GM12878 (cell line): Measurements from ENCODE around the gene TMA16. TPM values are rescaled to one million over a fixed set of nuclear protein-coding genes. Genes with fewer than 3 reads are reported as not detected.

Source experiments
- ATAC-seq: fragments of 200-7000 bp; cut with Tn5 transposase; 3 replicates; pipeline ENCODE4 v1.9.1; 2020; ENCODE audit warnings: mild to moderate bottlenecking, moderate library complexity
- BruUV-seq: library from RNA; stranded (reverse); fragments of 400-500 nt; replicated peaks from 2 replicates; lab custom pipeline; 2021; lab: Mats Ljungman, UMichigan
- CTCF ChIA-PET: fragments of 300-600 bp; sonication (Branson Sonifier 250); formaldehyde crosslinking; extraction: SDS; loops from one replicate; lab custom pipeline; 2021; ENCODE audit warnings: inconsistent platforms; lab: Yijun Ruan, JAX
- POLR2A ChIA-PET: fragments of 350-600 bp; formaldehyde crosslinking; extraction: SDS; loops from one replicate; lab custom pipeline; 2021; ENCODE audit warnings: inconsistent platforms; lab: Charles Lee
- RAD21 ChIA-PET: fragments of 300-600 bp; sonication (Branson Sonifier 250); formaldehyde crosslinking; loops from one replicate; lab custom pipeline; 2023; ENCODE audit warnings: antibody characterized with exemption; ENCODE audit not compliant: unreplicated experiment; lab: Charles Lee
- SMC1A ChIA-PET: fragments of 300-600 bp; sonication (Branson Sonifier 250); formaldehyde crosslinking; loops from one replicate; lab custom pipeline; 2023; ENCODE audit not compliant: unreplicated experiment, uncharacterized antibody; lab: Charles Lee
- DNase-seq: peaks from one replicate; pipeline ENCODE4 v3.0.0-alpha.2; 2011; ENCODE audit warnings: low read depth, low spot score
- FAIRE-seq: peaks from 3 replicates; lab custom pipeline; 2011; peaks lifted over from hg19 to GRCh38; lab: Jason Lieb, UNC
- H2AFZ ChIP-seq: 2 replicates; pipeline ENCODE4 v1.6.0; 2011; ENCODE audit warnings: low read depth, low read length, control low read depth; ENCODE audit not compliant: control insufficient read depth
- H3K27ac ChIP-seq: 2 replicates; pipeline ENCODE4 v1.5.1; 2011; ENCODE audit warnings: control low read depth; ENCODE audit not compliant: control insufficient read depth, insufficient read depth
- H3K27me3 ChIP-seq, 2 experiments: replicated peaks in 1 of 2; 2 replicates each; pipeline versions ENCODE4 v1.6.0 to v1.6.1; 2011; ENCODE audit warnings: low read length in 1 of 2; ENCODE audit not compliant: control insufficient read depth in 2 of 2, insufficient read depth in 2 of 2
- H3K36me3 ChIP-seq, 2 experiments: 2 replicates each; pipeline ENCODE4 v1.5.1; 2011; ENCODE audit warnings: low read length in 1 of 2; ENCODE audit not compliant: control insufficient read depth in 2 of 2, insufficient read depth in 2 of 2
- H3K4me1 ChIP-seq: 2 replicates; pipeline ENCODE4 v1.6.1; 2011; ENCODE audit warnings: mild to moderate bottlenecking, low read length, moderate library complexity, mixed read lengths; ENCODE audit not compliant: control insufficient read depth, insufficient read depth
- H3K4me2 ChIP-seq: 2 replicates; pipeline ENCODE4 v1.6.0; 2011; ENCODE audit warnings: control low read depth; ENCODE audit not compliant: control insufficient read depth, insufficient read depth
- H3K4me3 ChIP-seq: fragments of 200-600 bp; sonication (generic); 2 replicates; pipeline ENCODE4 v1.5.1; 2016
- H3K79me2 ChIP-seq: 2 replicates; pipeline ENCODE4 v1.6.0; 2011; ENCODE audit warnings: low read length; ENCODE audit not compliant: control insufficient read depth, insufficient read depth
- H3K9ac ChIP-seq: 2 replicates; pipeline ENCODE4 v1.8.0; 2011; ENCODE audit warnings: low read length, control low read depth, mixed read lengths; ENCODE audit not compliant: control insufficient read depth, insufficient read depth
- H3K9me3 ChIP-seq: replicated peaks from 3 replicates; pipeline ENCODE4 v1.5.1; 2011; ENCODE audit warnings: mild to moderate bottlenecking, low read length; ENCODE audit not compliant: control insufficient read depth, insufficient read depth
- H4K20me1 ChIP-seq: 2 replicates; pipeline ENCODE4 v1.6.0; 2011; ENCODE audit not compliant: control insufficient read depth, insufficient read depth
- BHLHE40 ChIP-seq, 2 experiments: fragments of 450-650 bp in 1 of 2; IDR thresholded peaks; 2 replicates each; pipeline ENCODE4 v1.6.1; 2011 to 2017; ENCODE audit warnings: low read depth in 2 of 2, borderline replicate concordance in 1 of 2, improper control_type of control experiment in 1 of 2, low read length in 1 of 2, mild to moderate bottlenecking in 1 of 2
- CTCF ChIP-seq, 3 experiments: IDR thresholded peaks in 2 of 3; conservative IDR thresholded peaks in 1 of 3; 2 replicates each; pipeline ENCODE4 v1.5.1; 2011; ENCODE audit warnings: low read depth in 3 of 3, low read length in 3 of 3, mild to moderate bottlenecking in 3 of 3, control low read depth in 2 of 3, moderate library complexity in 2 of 3, inconsistent platforms in 1 of 3, mixed read lengths in 1 of 3; ENCODE audit not compliant: control insufficient read depth in 2 of 3, insufficient read depth in 1 of 3; ENCODE audit errors: extremely low read depth in 1 of 3
- GATAD2B ChIP-seq: fragments of 450-650 bp; conservative IDR thresholded peaks from 2 replicates; pipeline ENCODE4 v1.6.1; 2017; ENCODE audit warnings: low read depth, mild to moderate bottlenecking, moderate library complexity
- PBX3 ChIP-seq: IDR thresholded peaks from 2 replicates; pipeline ENCODE4 v1.6.1; 2011; ENCODE audit warnings: mild to moderate bottlenecking, low read depth, low read length, moderate library complexity; ENCODE audit not compliant: insufficient replicate concordance
- PKNOX1 ChIP-seq: fragments of 450-650 bp; IDR thresholded peaks from 2 replicates; pipeline ENCODE4 v1.6.1; 2016; ENCODE audit warnings: mild to moderate bottlenecking
- RAD21 ChIP-seq: IDR thresholded peaks from 2 replicates; pipeline ENCODE4 v1.6.1; 2011; ENCODE audit warnings: mild to moderate bottlenecking, low read depth, low read length, moderate library complexity; ENCODE audit not compliant: insufficient read depth
- RUNX3 ChIP-seq: IDR thresholded peaks from 2 replicates; pipeline ENCODE4 v1.6.1; 2012; ENCODE audit warnings: low read length, inconsistent platforms
- SMC3 ChIP-seq: IDR thresholded peaks from 2 replicates; pipeline ENCODE4 v1.6.1; 2011; ENCODE audit warnings: low read length, improper control_type of control experiment, borderline replicate concordance
- YBX1 ChIP-seq: fragments of 450-650 bp; IDR thresholded peaks from 2 replicates; pipeline ENCODE4 v1.6.1; 2016; ENCODE audit warnings: antibody characterized with exemption
- YY1 ChIP-seq: IDR thresholded peaks from 2 replicates; pipeline ENCODE4 v1.6.1; 2011; ENCODE audit warnings: low read depth, mild to moderate bottlenecking, low read length
- WGBS: methylation state at CpG from one replicate; pipeline ENCODE4 v1.1.6; 2016; ENCODE audit warnings: low lambda C conversion rate; ENCODE audit not compliant: insufficient replicate concordance, insufficient coverage; ENCODE audit errors: missing lambda C conversion rate; 5-methylcytosine and 5-hydroxymethylcytosine counted together
- in situ Hi-C: fragments of 300-500 bp; cut with MboI; formaldehyde crosslinking; loops from 9 replicates; pipeline ENCODE4 v1.14.3; 2018; ENCODE audit warnings: mixed read lengths
- intact Hi-C: fragments of 100-400 bp; cut with micrococcal nuclease; formaldehyde crosslinking; loops from one replicate; pipeline ENCODE4 v1.14.2; 2022; ENCODE audit not compliant: unreplicated experiment
- polyA plus RNA-seq, 11 experiments: library from polyadenylated mRNA; depleted of rRNA in 4 of 11; unstranded in 6 of 11; stranded (reverse) in 5 of 11; fragments of >200 nt; fragmentation: Nextera tagmentation in 4 of 11; fragmentation: Illumina TruSeq in 1 of 11; extraction: Ambion mirVana in 4 of 11; extraction: Trizol in 1 of 11; gene quantifications; 1 replicate in 1 of 11; 2 replicates in 10 of 11; pipeline versions ENCODE4 v1.2.1 to v1.2.3, GENCODE V29; 2011 to 2016; ENCODE audit warnings: inconsistent platforms in 2 of 11, missing spikeins in 2 of 11, low read depth in 1 of 11
- total RNA-seq, 4 experiments: library from RNA; depleted of rRNA in 3 of 4; stranded (reverse); fragments of >200 nt in 3 of 4; fragmentation: Illumina TruSeq in 1 of 4; extraction: Trizol in 1 of 4; gene quantifications; 2 replicates each; pipeline versions ENCODE4 v1.2.1 to v1.2.3, GENCODE V29; 2013 to 2021

Gene TMA16
- total and polyA plus RNA-seq, 10 of the 15 experiments (the other 5 are each of a cell fraction or from before 2014, with no cell fraction given), result 37.9 to 91.0 (median 55.8) TPM

- ATAC-seq, result peak; percentile 49
- no peaks in the 10 kb centered on the region for H3K36me3 ChIP-seq
- TF ChIP-seq YBX1 (no peak), RUNX3 (peak; percentile 26; the same call in 1 of the 2 replicates)
- TF ChIP-seq, all 136 proteins: peak for 1
- no peaks in the 10 kb centered on the region for H3K27me3 ChIP-seq
- ChIA-PET POLR2A (interaction anchor here (0.6 kb wide), 1 partner anchor 10 kb away, joined by 3 read pairs; no protein-coding TSS in a partner anchor), CTCF (interaction anchor here (0.7 to 2.2 kb wide), 3 partner anchors 61 to 67 kb away, joined by 3 to 18 read pairs (median 3); no protein-coding TSS in a partner anchor), RAD21 (interaction anchor here (0.6 to 0.9 kb wide), 2 partner anchors 57 to 478 kb away, joined by 3 to 5 read pairs; no protein-coding TSS in a partner anchor), SMC1A (interaction anchor here (1.4 kb wide), 1 partner anchor 61 kb away, joined by 3 read pairs; no protein-coding TSS in a partner anchor)
- H3K4me2 ChIP-seq, result no peak overlapping the region
- in situ Hi-C loops (loop anchor here (5.0 to 10.0 kb wide), 2 partner anchors 63 to 185 kb away; no protein-coding TSS in a partner anchor), intact Hi-C loops (loop anchor here (2.0 to 10.0 kb wide), 3 partner anchors 365 to 1250 kb away; no protein-coding TSS in a partner anchor)
- no peak overlapping the region for H3K4me3 ChIP-seq
- DNase-seq (no peak), FAIRE-seq (no peak)
- no TSS peak for BruUV-seq
- H3K4me1 ChIP-seq, result peaks cover 12% of the 10 kb centered on the region; the same call in 1 of the 2 replicates
- no peaks in the 10 kb centered on the region for H4K20me1 ChIP-seq
- no peaks in the 10 kb centered on the region for H3K79me2 ChIP-seq
- H2AFZ ChIP-seq, result no peak overlapping the region
- H3K9ac ChIP-seq, result no peak overlapping the region
- 0% methylated on average over 1 of the region's 1 CpG for WGBS
- H3K27ac ChIP-seq, result no peak overlapping the region
- H3K9me3 ChIP-seq, result no peaks in the 10 kb centered on the region; the same call in 2 of the 3 replicates
Observed at GRCh38 chr4:163482190-163482589, 12.3 kb upstream of the TMA16 start.

- POLR2A ChIA-PET, result interaction anchor here (1.0 kb wide), 1 partner anchor 9 kb away, joined by 3 read pairs; the partner anchor contains the start of gene TMA16
- Histone ChIP-seq H2AFZ (no peak overlapping the region), H3K79me2 (no peaks in the 10 kb centered on the region), H3K4me3 (no peak overlapping the region), H3K27me3 (no peaks in the 10 kb centered on the region), H4K20me1 (no peaks in the 10 kb centered on the region), H3K9ac (no peak overlapping the region), H3K4me2 (no peak overlapping the region), H3K4me1 (peaks cover 12% of the 10 kb centered on the region; the same call in 1 of the 2 replicates), H3K36me3 (no peaks in the 10 kb centered on the region), H3K9me3 (no peaks in the 10 kb centered on the region; the same call in 2 of the 3 replicates), H3K27ac (no peak overlapping the region)
- ATAC-seq, result peak; percentile 87
- WGBS, result 0% methylated on average over 4 of the region's 4 CpGs
- in situ Hi-C loops (loop anchor here (5.0 to 10.0 kb wide), 2 partner anchors 60 to 182 kb away; no protein-coding TSS in a partner anchor), intact Hi-C loops (loop anchor here (1.0 to 10.0 kb wide), 7 partner anchors 59 to 1247 kb away; no protein-coding TSS in a partner anchor)
- DNase-seq, result no peak
- no peak for FAIRE-seq
- BruUV-seq, result no TSS peak
- TF ChIP-seq CTCF (IDR thresholded peaks at IDR 0.05 in 2 of 3, conservative IDR thresholded peaks at IDR 0.05 in 1 of 3; ENCODE audit: control insufficient read depth in 2 of 3, extremely low read depth in 1 of 3, insufficient read depth in 1 of 3, low read depth in 3 of 3, low read length in 3 of 3), result peak; percentile 55 to 73 (median 59); a peak in 5 of 6 replicates
- no peak for TF ChIP-seq GATAD2B
- TF ChIP-seq PBX3, result peak; percentile 45
- peak; percentile 83 for TF ChIP-seq SMC3
- peak; percentile 88 for TF ChIP-seq PKNOX1
- no peak for TF ChIP-seq BHLHE40 (IDR thresholded peaks at IDR 0.05; ENCODE audit: borderline replicate concordance in 1 of 2, low read depth in 2 of 2, low read length in 1 of 2)
- TF ChIP-seq YY1, result peak; percentile 37; the same call in 1 of the 2 replicates
- peak; percentile 91 for TF ChIP-seq RAD21
- RAD21 ChIA-PET, result interaction anchor here (1.0 to 2.9 kb wide), 6 partner anchors 9 to 189 kb away, joined by 3 to 26 read pairs (median 4); partner anchors contain the start of gene TMA16
- CTCF ChIA-PET, result interaction anchor here (0.6 to 5.1 kb wide), 13 partner anchors 9 to 522 kb away, joined by 3 to 164 read pairs (median 5); partner anchors contain the start of gene TMA16
- SMC1A ChIA-PET, result interaction anchor here (0.8 to 4.6 kb wide), 10 partner anchors 9 to 182 kb away, joined by 3 to 59 read pairs (median 6); no protein-coding TSS in a partner anchor
Observed at GRCh38 chr4:163484906-163485305, 9.6 kb upstream of the TMA16 start.
